Measurements from ENCODE around the gene DLG2. TPM values are rescaled to one million over a fixed set of nuclear protein-coding genes. Genes with fewer than 3 reads are reported as not detected.

The DLG2 gene
- total and polyA plus RNA-seq, 2 donors (not counting 3 experiments of a cell fraction or from before 2014, with no cell fraction given), result 0.15 to 1.1 TPM

GRCh38 chr11:84389696-84390095 is 1237.4 kb downstream of the DLG2 start:
- no TSS peak for BruUV-seq (replicated peaks)
- no peaks in the 10 kb centered on the region for H3K9me1 ChIP-seq (replicated peaks; ENCODE audit: control insufficient read depth, extremely low read depth, insufficient read depth, low read length)
- no peaks in the 10 kb centered on the region for H3K9me3 ChIP-seq (replicated peaks; ENCODE audit: control insufficient read depth, insufficient read depth, low read length)
- ChIA-PET POLR2A (no interaction called here), CTCF (no interaction called here)
- H3K4me2 ChIP-seq (ENCODE audit: insufficient read depth, low read length), result no peak overlapping the region
- no peaks in the 10 kb centered on the region for H3K36me3 ChIP-seq (ENCODE audit: control insufficient read depth in 2 of 2, extremely low read depth in 1 of 2, insufficient read depth in 2 of 2, low read length in 2 of 2)
- TF ChIP-seq JUN (IDR thresholded peaks at IDR 0.05; ENCODE audit: borderline replicate concordance, insufficient read depth, insufficient read length, low read depth), result no peak
- no peak for TF ChIP-seq FOS (IDR thresholded peaks at IDR 0.05; ENCODE audit: borderline replicate concordance, insufficient read depth, low read length)
- no peak for TF ChIP-seq POLR2A (IDR thresholded peaks at IDR 0.05; ENCODE audit: low read depth, low read length)
- no peak for TF ChIP-seq GATA2 (IDR thresholded peaks at IDR 0.05; ENCODE audit: insufficient read depth, insufficient read length, low read depth, low read length)
- TF ChIP-seq, protein P1, sequence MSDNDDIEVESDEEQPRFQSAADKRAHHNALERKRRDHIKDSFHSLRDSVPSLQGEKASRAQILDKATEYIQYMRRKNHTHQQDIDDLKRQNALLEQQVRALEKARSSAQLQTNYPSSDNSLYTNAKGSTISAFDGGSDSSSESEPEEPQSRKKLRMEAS (IDR thresholded peaks at IDR 0.05; ENCODE audit: insufficient read depth, insufficient read length), result no peak
- no peak for TF ChIP-seq EZH2 (IDR thresholded peaks at IDR 0.05; ENCODE audit: borderline replicate concordance, low read depth, low read length, severe bottlenecking)
- TF ChIP-seq, protein P2, sequence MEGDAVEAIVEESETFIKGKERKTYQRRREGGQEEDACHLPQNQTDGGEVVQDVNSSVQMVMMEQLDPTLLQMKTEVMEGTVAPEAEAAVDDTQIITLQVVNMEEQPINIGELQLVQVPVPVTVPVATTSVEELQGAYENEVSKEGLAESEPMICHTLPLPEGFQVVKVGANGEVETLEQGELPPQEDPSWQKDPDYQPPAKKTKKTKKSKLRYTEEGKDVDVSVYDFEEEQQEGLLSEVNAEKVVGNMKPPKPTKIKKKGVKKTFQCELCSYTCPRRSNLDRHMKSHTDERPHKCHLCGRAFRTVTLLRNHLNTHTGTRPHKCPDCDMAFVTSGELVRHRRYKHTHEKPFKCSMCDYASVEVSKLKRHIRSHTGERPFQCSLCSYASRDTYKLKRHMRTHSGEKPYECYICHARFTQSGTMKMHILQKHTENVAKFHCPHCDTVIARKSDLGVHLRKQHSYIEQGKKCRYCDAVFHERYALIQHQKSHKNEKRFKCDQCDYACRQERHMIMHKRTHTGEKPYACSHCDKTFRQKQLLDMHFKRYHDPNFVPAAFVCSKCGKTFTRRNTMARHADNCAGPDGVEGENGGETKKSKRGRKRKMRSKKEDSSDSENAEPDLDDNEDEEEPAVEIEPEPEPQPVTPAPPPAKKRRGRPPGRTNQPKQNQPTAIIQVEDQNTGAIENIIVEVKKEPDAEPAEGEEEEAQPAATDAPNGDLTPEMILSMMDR (IDR thresholded peaks at IDR 0.05; ENCODE audit: extremely low read depth in 1 of 2, insufficient read depth in 1 of 2, low read depth in 1 of 2, low read length in 2 of 2), result no peak
- no peak for TF ChIP-seq POLR2AphosphoS5 (IDR thresholded peaks at IDR 0.05; ENCODE audit: insufficient read depth, low read depth, low read length)
- no peak for TF ChIP-seq MYC (IDR thresholded peaks at IDR 0.05; ENCODE audit: low read depth, low read length)
- no peak overlapping the region for H3K4me3 ChIP-seq (replicated peaks in 1 of 3; ENCODE audit: insufficient read depth in 1 of 3, low read depth in 1 of 3, low read length in 3 of 3)
- no peak overlapping the region for H2AFZ ChIP-seq (ENCODE audit: low read depth, low read length)
- H4K20me1 ChIP-seq (replicated peaks; ENCODE audit: control insufficient read depth, extremely low read depth, insufficient read depth, low read length), result no peaks in the 10 kb centered on the region
- dilution Hi-C loops (cut with MboI; ENCODE audit: extremely low pct_ligation_motif_present, low sequenced_read_pairs), result no loop called here
- H3K79me2 ChIP-seq (ENCODE audit: control insufficient read depth, insufficient read depth, low read length), result no peaks in the 10 kb centered on the region
- H3K9ac ChIP-seq (replicated peaks; ENCODE audit: extremely low read depth, insufficient read depth, low read length), result no peak overlapping the region
- DNase-seq (ENCODE audit: low read depth, low spot score), result no peak
- H3K4me1 ChIP-seq (ENCODE audit: control insufficient read depth, extremely low read depth, insufficient read depth, low read length), result no peaks in the 10 kb centered on the region
- no peak overlapping the region for H3K27ac ChIP-seq (ENCODE audit: insufficient read depth, low read depth, low read length)
- no peak for FAIRE-seq
- intact Hi-C loops (cut with micrococcal nuclease), result no loop called here
- no peaks in the 10 kb centered on the region for H3K27me3 ChIP-seq (ENCODE audit: control insufficient read depth in 2 of 2, insufficient read depth in 2 of 2, low read length in 2 of 2)
